K562 (cell line): ENCODE measurements around the gene MARCHF3. TPM values are rescaled to one million over a fixed set of nuclear protein-coding genes. Genes with fewer than 3 reads are reported as not detected.

ENCODE experiments used
- CCNT2 ChIP-seq: IDR thresholded peaks from 2 replicates; pipeline ENCODE4 v1.6.1; 2011; ENCODE audit warnings: borderline replicate concordance, low read depth, mild to moderate bottlenecking, moderate library complexity, mixed read lengths, low read length; ENCODE audit not compliant: insufficient read length; ENCODE audit errors: extremely low read depth
- CTBP1 ChIP-seq: fragments of 450-650 bp; IDR thresholded peaks from 2 replicates; pipeline ENCODE4 v1.6.1; 2016; ENCODE audit warnings: borderline replicate concordance
- CXXC5 ChIP-seq: fragments of 250-450 bp; sonication (Bioruptor Pico); IDR thresholded peaks from 2 replicates; pipeline ENCODE4 v1.8.0; 2022; ENCODE audit warnings: inconsistent platforms, mild to moderate bottlenecking, moderate library complexity
- FOSL1 ChIP-seq: fragments of 200-800 bp; sonication (Bioruptor generic); conservative IDR thresholded peaks from 2 replicates; pipeline ENCODE4 v1.6.1; 2016; ENCODE audit warnings: missing genetic modification characterization, missing compliant biosample characterization
- HOXB6 ChIP-seq: fragments of 250-450 bp; sonication (Bioruptor Pico); IDR thresholded peaks from 2 replicates; pipeline ENCODE4 v1.5.1; 2022; ENCODE audit warnings: mild to moderate bottlenecking, borderline replicate concordance
- KAT8 ChIP-seq: fragments of 450-650 bp; IDR thresholded peaks from 2 replicates; pipeline ENCODE4 v1.6.1; 2016; ENCODE audit warnings: low read depth, mild to moderate bottlenecking
- NR2C2 ChIP-seq, 2 experiments: fragments of 200-800 bp in 1 of 2; sonication (Bioruptor generic) in 1 of 2; sonication (generic) in 1 of 2; formaldehyde crosslinking in 1 of 2; IDR thresholded peaks; 2 replicates each; pipeline versions ENCODE4 v1.6.1 to v1.8.0; 2016 to 2022; ENCODE audit warnings: mild to moderate bottlenecking in 1 of 2, missing compliant biosample characterization in 1 of 2, missing genetic modification characterization in 1 of 2, missing genetic modification reagents in 1 of 2
- PHTF2 ChIP-seq: fragments of 250-450 bp; sonication (Bioruptor Pico); IDR thresholded peaks from 2 replicates; pipeline ENCODE4 v1.5.0; 2021; ENCODE audit warnings: mild to moderate bottlenecking
- POLR2AphosphoS2 ChIP-seq: IDR thresholded peaks from 2 replicates; pipeline ENCODE4 v1.6.1; 2012; ENCODE audit warnings: low read length, improper control_type of control experiment
- PTBP1 ChIP-seq: fragments of 200-400 bp; formaldehyde crosslinking; IDR thresholded peaks from 2 replicates; pipeline ENCODE4 v1.6.1; 2017; ENCODE audit warnings: low read depth, low read length
- SNIP1 ChIP-seq: fragments of 450-650 bp; IDR thresholded peaks from 2 replicates; pipeline ENCODE4 v1.7.1; 2017; ENCODE audit warnings: low read depth, mild to moderate bottlenecking
- TBP ChIP-seq: optimal IDR thresholded peaks from 2 replicates; pipeline ENCODE3; 2011; ENCODE audit warnings: low read depth, low read length, improper control_type of control experiment
- ZBED1 ChIP-seq: IDR thresholded peaks from 2 replicates; pipeline ENCODE4 v1.6.1; 2014
- ZEB2 ChIP-seq: fragments of 450-650 bp; IDR thresholded peaks from 2 replicates; pipeline ENCODE4 v1.6.1; 2016
- ZNF224 ChIP-seq: sonication (generic); formaldehyde crosslinking; IDR thresholded peaks from 2 replicates; pipeline ENCODE4 v1.8.0; 2022; ENCODE audit warnings: mild to moderate bottlenecking, missing genetic modification reagents
- ZNF324 ChIP-seq: fragments of 250-450 bp; sonication (Bioruptor Pico); IDR thresholded peaks from 2 replicates; pipeline ENCODE4 v1.4.0; 2020; ENCODE audit warnings: mild to moderate bottlenecking
- ZNF584 ChIP-seq: fragments of 200-800 bp; sonication (Bioruptor generic); IDR thresholded peaks from 2 replicates; pipeline ENCODE4 v1.6.1; 2016; ENCODE audit warnings: low read depth, mild to moderate bottlenecking, missing genetic modification characterization, missing compliant biosample characterization
- ZNF76 ChIP-seq: fragments of 250-450 bp; sonication (Bioruptor Pico); IDR thresholded peaks from 2 replicates; pipeline ENCODE4 v1.4.0; 2020; ENCODE audit warnings: mild to moderate bottlenecking, moderate library complexity, borderline replicate concordance
- polyA plus RNA-seq, 8 experiments: library from polyadenylated mRNA; depleted of rRNA in 4 of 8; stranded (reverse) in 5 of 8; unstranded in 3 of 8; fragments of >200 nt; fragmentation: Nextera tagmentation in 2 of 8; fragmentation: Illumina TruSeq in 1 of 8; extraction: Ambion mirVana in 2 of 8; extraction: Trizol in 1 of 8; gene quantifications; 2 replicates each; pipeline versions ENCODE4 v1.2.1 to v1.2.3, GENCODE V29; 2011 to 2014; ENCODE audit warnings: inconsistent platforms in 1 of 8, missing spikeins in 1 of 8
- total RNA-seq, 7 experiments: library from RNA; depleted of rRNA in 6 of 7; stranded (reverse); fragments of >200 nt in 6 of 7; fragmentation: Illumina TruSeq in 2 of 7; extraction: Trizol in 2 of 7; gene quantifications; 2 replicates each; pipeline versions ENCODE4 v1.2.1 to v1.2.3, GENCODE V29; 2011 to 2021; ENCODE audit warnings: low replicate concordance in 1 of 7
- TF ChIP-seq, protein P1 (sequence below): fragments of 250-450 bp; sonication (Bioruptor Pico); IDR thresholded peaks from 2 replicates; pipeline ENCODE4 v1.9.0; 2021; ENCODE audit warnings: mild to moderate bottlenecking
- TF ChIP-seq, protein P2 (sequence below): sonication (generic); formaldehyde crosslinking; IDR thresholded peaks from 2 replicates; pipeline ENCODE4 v1.8.1; 2022; ENCODE audit warnings: missing genetic modification reagents
- TF ChIP-seq, protein P3 (sequence below): IDR thresholded peaks from 2 replicates; pipeline ENCODE4 v1.6.1; 2011; ENCODE audit not compliant: insufficient read length; ENCODE audit errors: extremely low read depth
- TF ChIP-seq, protein P4 (sequence below): IDR thresholded peaks from 3 replicates; pipeline ENCODE4 v1.6.1; 2011; ENCODE audit warnings: borderline replicate concordance, mild to moderate bottlenecking; ENCODE audit not compliant: insufficient read length, insufficient read depth
- TF ChIP-seq, protein P5 (sequence below), 2 experiments: IDR thresholded peaks in 1 of 2; conservative IDR thresholded peaks in 1 of 2; 2 replicates each; pipeline ENCODE4 v1.6.1; 2016; ENCODE audit warnings: low read depth in 2 of 2, mild to moderate bottlenecking in 1 of 2, missing compliant biosample characterization in 1 of 2, missing genetic modification characterization in 1 of 2, moderate library complexity in 1 of 2

Gene MARCHF3
- total and polyA plus RNA-seq, 9 of the 15 experiments (the other 6 are each of a cell fraction or from before 2014, with no cell fraction given): 5.6 to 37.4 (median 16.5) TPM

DNA sequence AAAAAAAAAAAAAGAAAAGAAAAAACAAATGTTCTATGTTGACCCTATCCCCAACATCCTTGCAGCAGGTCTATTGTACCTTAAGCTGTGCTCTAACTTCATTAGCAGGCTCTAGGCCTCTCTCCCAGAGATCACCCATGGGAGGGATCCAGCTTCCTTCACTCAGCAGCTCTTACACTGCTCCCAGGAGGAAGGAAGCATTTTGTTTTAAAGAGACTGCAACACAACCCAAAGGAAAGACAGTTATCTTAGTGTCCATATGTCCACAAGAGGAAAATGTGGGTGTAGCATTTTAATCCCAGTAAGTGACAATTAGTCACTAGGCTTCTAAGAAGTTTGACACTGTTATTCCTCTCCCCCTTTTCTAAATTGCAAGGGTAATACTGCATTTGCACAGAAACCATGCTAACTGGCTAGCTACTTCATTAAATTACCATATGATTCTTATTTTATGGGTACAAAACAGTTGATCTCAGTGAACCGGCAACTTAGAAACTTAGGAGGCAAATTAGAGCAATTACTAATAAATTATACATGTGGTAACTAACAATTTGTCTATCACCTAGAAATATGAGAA lies 58.8 kb downstream of the MARCHF3 start (continued):
- TF ChIP-seq, protein P1, sequence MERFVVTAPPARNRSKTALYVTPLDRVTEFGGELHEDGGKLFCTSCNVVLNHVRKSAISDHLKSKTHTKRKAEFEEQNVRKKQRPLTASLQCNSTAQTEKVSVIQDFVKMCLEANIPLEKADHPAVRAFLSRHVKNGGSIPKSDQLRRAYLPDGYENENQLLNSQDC (CRISPR knock-in tag): no peak
- TF ChIP-seq ZEB2 (no peak), ZBED1 (no peak), CXXC5 (CRISPR knock-in tag) (peak; percentile 29; the same call in 1 of the 2 replicates), POLR2AphosphoS2 (no peak), ZNF224 (CRISPR knock-in tag) (no peak), SNIP1 (no peak), ZNF76 (CRISPR knock-in tag) (no peak), TBP (peak; percentile 39), ZNF324 (no peak), CTBP1 (peak; percentile 59; the same call in 1 of the 2 replicates), NR2C2 (CRISPR knock-in tag; IDR thresholded peaks at IDR 0.05) (no peak), NR2C2 (tag; IDR thresholded peaks at IDR 0.05) (no peak), PTBP1 (no peak), ZNF584 (CRISPR knock-in tag) (0 out of 2 replicates have a peak, but pooled peaks have one; percentile 31), CCNT2 (peak; percentile 43), PHTF2 (CRISPR knock-in tag) (no peak), KAT8 (no peak), FOSL1 (tag) (peak; percentile 83), HOXB6 (CRISPR knock-in tag) (no peak)
- TF ChIP-seq, protein P2, sequence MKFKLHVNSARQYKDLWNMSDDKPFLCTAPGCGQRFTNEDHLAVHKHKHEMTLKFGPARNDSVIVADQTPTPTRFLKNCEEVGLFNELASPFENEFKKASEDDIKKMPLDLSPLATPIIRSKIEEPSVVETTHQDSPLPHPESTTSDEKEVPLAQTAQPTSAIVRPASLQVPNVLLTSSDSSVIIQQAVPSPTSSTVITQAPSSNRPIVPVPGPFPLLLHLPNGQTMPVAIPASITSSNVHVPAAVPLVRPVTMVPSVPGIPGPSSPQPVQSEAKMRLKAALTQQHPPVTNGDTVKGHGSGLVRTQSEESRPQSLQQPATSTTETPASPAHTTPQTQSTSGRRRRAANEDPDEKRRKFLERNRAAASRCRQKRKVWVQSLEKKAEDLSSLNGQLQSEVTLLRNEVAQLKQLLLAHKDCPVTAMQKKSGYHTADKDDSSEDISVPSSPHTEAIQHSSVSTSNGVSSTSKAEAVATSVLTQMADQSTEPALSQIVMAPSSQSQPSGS (CRISPR knock-in tag): no peak
- TF ChIP-seq, protein P3, sequence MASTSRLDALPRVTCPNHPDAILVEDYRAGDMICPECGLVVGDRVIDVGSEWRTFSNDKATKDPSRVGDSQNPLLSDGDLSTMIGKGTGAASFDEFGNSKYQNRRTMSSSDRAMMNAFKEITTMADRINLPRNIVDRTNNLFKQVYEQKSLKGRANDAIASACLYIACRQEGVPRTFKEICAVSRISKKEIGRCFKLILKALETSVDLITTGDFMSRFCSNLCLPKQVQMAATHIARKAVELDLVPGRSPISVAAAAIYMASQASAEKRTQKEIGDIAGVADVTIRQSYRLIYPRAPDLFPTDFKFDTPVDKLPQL: no peak
- TF ChIP-seq, protein P4, sequence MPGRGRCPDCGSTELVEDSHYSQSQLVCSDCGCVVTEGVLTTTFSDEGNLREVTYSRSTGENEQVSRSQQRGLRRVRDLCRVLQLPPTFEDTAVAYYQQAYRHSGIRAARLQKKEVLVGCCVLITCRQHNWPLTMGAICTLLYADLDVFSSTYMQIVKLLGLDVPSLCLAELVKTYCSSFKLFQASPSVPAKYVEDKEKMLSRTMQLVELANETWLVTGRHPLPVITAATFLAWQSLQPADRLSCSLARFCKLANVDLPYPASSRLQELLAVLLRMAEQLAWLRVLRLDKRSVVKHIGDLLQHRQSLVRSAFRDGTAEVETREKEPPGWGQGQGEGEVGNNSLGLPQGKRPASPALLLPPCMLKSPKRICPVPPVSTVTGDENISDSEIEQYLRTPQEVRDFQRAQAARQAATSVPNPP: no peak
- TF ChIP-seq, protein P5, sequence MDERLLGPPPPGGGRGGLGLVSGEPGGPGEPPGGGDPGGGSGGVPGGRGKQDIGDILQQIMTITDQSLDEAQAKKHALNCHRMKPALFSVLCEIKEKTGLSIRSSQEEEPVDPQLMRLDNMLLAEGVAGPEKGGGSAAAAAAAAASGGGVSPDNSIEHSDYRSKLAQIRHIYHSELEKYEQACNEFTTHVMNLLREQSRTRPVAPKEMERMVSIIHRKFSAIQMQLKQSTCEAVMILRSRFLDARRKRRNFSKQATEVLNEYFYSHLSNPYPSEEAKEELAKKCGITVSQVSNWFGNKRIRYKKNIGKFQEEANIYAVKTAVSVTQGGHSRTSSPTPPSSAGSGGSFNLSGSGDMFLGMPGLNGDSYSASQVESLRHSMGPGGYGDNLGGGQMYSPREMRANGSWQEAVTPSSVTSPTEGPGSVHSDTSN (CRISPR knock-in tag; IDR thresholded peaks at IDR 0.05; ENCODE audit: low read depth): no peak
- TF ChIP-seq, protein P5 (tag; conservative IDR thresholded peaks at IDR 0.05; ENCODE audit: low read depth): peak; percentile 76
